Progenitor cell of endocrine pancreas (in vitro differentiated cells): ENCODE data around the gene USP31. TPM values are rescaled to one million over a fixed set of nuclear protein-coding genes. Genes with fewer than 3 reads are reported as not detected.

Experiments used
- DNase-seq: peaks from one replicate; pipeline ENCODE4 v3.0.0; 2021; ENCODE audit warnings: low spot score; ENCODE audit not compliant: unreplicated experiment
- H3K27ac Mint-ChIP-seq: 2 replicates; pipeline ENCODE4 v1.8.0; 2021; ENCODE audit warnings: mild to moderate bottlenecking, moderate library complexity, mixed read lengths
- H3K27me3 Mint-ChIP-seq: 2 replicates; pipeline ENCODE4 v1.8.0; 2021; ENCODE audit warnings: mixed read lengths
- H3K36me3 Mint-ChIP-seq: 2 replicates; pipeline ENCODE4 v1.8.0; 2022; ENCODE audit warnings: mixed read lengths; ENCODE audit not compliant: insufficient read depth
- H3K4me1 Mint-ChIP-seq: 2 replicates; pipeline ENCODE4 v1.8.0; 2021; ENCODE audit warnings: low read depth, mixed read lengths
- H3K4me3 Mint-ChIP-seq: 2 replicates; pipeline ENCODE4 v1.8.0; 2021; ENCODE audit warnings: low read depth, mild to moderate bottlenecking, moderate library complexity, mixed read lengths
- H3K9me3 Mint-ChIP-seq: 2 replicates; pipeline ENCODE4 v1.8.0; 2021; ENCODE audit warnings: low read depth, mixed read lengths
- CTCF ChIP-seq: fragments of 200-600 bp; sonication (generic); IDR thresholded peaks from one replicate; pipeline ENCODE4 v1.5.0; 2021; ENCODE audit warnings: antibody characterized with exemption, mild to moderate bottlenecking; ENCODE audit not compliant: unreplicated experiment
- total RNA-seq: library from RNA; stranded (reverse); gene quantifications from 2 replicates; pipeline ENCODE4 v1.2.1, GENCODE V29; 2021

Gene USP31
- total RNA-seq, 1 donor from 2014 or later, result 10.5 TPM

- Mint-ChIP-seq H3K36me3 (peaks cover 14% of the 10 kb centered on the region), H3K27ac (no peak overlapping the region), H3K27me3 (no peaks in the 10 kb centered on the region), H3K9me3 (no peaks in the 10 kb centered on the region), H3K4me3 (no peak overlapping the region), H3K4me1 (no peaks in the 10 kb centered on the region)
- no peak for DNase-seq
- no peak for TF ChIP-seq CTCF
Measured at GRCh38 chr16:23081675-23082119, 67.6 kb downstream of the USP31 start.

- Mint-ChIP-seq H3K4me3 (no peak overlapping the region), H3K27ac (no peak overlapping the region), H3K9me3 (no peaks in the 10 kb centered on the region), H3K27me3 (no peaks in the 10 kb centered on the region), H3K4me1 (no peaks in the 10 kb centered on the region), H3K36me3 (peaks cover 14% of the 10 kb centered on the region)
- no peak for TF ChIP-seq CTCF
- no peak for DNase-seq
Measured at GRCh38 chr16:23080747-23081146, 68.5 kb downstream of the USP31 start.

GRCh38 chr16:23080329-23080728, 68.9 kb downstream of the USP31 start:
- Mint-ChIP-seq H3K4me3 (no peak overlapping the region), H3K36me3 (peaks cover 14% of the 10 kb centered on the region), H3K27me3 (no peaks in the 10 kb centered on the region), H3K27ac (no peak overlapping the region), H3K9me3 (no peaks in the 10 kb centered on the region), H3K4me1 (no peaks in the 10 kb centered on the region)
- DNase-seq, result no peak
- no peak for TF ChIP-seq CTCF

- H3K4me3 Mint-ChIP-seq, result no peak overlapping the region
- H3K27me3 Mint-ChIP-seq, result no peaks in the 10 kb centered on the region
- no peak for DNase-seq
- no peaks in the 10 kb centered on the region for H3K9me3 Mint-ChIP-seq
- H3K36me3 Mint-ChIP-seq, result peaks cover 14% of the 10 kb centered on the region
- H3K4me1 Mint-ChIP-seq, result no peaks in the 10 kb centered on the region
- H3K27ac Mint-ChIP-seq, result no peak overlapping the region
- no peak for TF ChIP-seq CTCF
Measured at GRCh38 chr16:23079675-23080301, 69.5 kb downstream of the USP31 start.

- DNase-seq, result no peak
- Mint-ChIP-seq H3K4me3 (no peak overlapping the region), H3K27me3 (no peaks in the 10 kb centered on the region), H3K36me3 (peaks cover 13% of the 10 kb centered on the region), H3K27ac (no peak overlapping the region), H3K4me1 (no peaks in the 10 kb centered on the region), H3K9me3 (no peaks in the 10 kb centered on the region)
- TF ChIP-seq CTCF, result no peak
Measured at GRCh38 chr16:23074423-23074822, 74.8 kb downstream of the USP31 start.
